GM21825 (cell line): Measurements from ENCODE around the gene GDF7.

Source experiments
- ATAC-seq: cut with Tn5 transposase; IDR thresholded peaks from one replicate; pipeline ENCODE4 v1.9.1; 2021; ENCODE audit warnings: mild to moderate bottlenecking, moderate library complexity; ENCODE audit not compliant: unreplicated experiment

Gene GDF7

DNA sequence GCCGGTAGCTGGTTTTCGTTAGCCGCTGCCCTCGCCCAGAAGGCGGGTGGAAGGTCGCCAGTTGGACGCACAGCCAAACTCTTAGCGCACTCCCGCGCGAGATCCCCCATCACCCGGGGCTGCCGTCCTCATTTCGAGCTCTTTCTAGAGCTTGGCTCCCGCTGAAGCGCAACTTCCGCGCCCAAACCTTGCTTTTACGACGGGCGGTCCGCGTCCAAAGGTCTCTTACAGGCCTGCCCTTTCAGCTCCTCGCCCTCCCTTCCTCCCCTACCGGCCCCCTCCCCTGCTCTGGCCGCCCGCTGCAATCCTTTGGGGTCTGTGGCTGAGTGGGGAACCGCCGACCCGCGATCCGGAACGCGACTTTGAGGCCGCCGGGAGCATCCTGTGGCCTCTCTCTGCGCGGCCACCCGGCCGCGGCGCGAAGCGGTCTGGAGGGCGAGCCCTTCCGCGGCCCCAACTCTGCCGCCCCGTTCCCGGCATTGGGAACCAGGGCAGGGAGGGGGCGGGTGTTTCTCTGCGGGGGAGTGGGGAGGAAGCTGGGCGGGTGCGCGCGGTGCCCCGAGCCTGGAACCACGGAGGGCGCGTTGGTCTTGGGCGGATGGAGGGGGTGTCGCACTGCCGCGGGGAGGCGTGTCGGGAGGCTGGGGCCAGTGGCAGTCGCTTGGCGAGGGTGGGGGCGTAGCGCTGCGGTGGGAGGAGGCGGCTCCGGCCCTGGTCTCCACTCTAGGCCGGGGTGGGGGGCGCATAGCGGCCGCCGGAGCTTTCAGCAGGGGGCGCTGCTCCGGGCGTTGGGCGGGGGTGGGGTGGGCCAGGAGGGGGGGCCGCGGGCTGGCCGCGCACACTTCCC lies at the start of gene GDF7:
Gene GDF7, plus strand, starts transcription at position 841 of the 847 bp plus-strand sequence. CDS start 96 bp downstream, outside the sequence.
- peak; percentile 37 for ATAC-seq

DNA sequence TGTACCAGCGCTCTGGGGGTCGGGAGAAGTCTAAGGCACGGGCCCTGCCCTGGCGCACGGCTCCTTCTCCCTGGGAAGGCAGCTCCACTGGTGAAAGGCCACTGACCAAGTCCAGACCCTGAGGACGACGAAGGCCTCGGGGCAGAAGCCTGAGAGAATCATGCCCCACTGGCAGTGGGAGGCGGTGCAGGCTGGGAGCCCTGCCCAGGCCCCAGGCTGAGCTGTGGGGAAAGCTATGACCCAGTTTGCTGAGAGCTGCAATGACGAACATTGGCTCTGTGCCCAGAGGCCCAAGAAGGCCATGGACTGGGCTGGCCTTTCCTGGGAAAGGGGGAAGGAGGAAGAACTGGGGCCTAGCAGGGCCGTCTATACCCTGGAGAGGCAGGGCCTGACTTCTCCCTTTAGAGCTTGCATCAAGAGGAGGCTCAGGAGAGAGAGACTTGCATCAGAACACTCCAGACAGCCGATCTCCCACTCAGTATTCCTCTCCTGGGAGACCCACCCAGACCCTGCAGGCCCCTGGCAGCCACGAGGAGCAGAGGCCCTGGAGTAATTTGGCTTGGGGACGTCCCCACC lies 49.0 kb upstream of the GDF7 start:
- ATAC-seq = no peak

- ATAC-seq = no peak
Observed at GRCh38 chr2:20618468-20618885, 48.5 kb upstream of the GDF7 start.

DNA sequence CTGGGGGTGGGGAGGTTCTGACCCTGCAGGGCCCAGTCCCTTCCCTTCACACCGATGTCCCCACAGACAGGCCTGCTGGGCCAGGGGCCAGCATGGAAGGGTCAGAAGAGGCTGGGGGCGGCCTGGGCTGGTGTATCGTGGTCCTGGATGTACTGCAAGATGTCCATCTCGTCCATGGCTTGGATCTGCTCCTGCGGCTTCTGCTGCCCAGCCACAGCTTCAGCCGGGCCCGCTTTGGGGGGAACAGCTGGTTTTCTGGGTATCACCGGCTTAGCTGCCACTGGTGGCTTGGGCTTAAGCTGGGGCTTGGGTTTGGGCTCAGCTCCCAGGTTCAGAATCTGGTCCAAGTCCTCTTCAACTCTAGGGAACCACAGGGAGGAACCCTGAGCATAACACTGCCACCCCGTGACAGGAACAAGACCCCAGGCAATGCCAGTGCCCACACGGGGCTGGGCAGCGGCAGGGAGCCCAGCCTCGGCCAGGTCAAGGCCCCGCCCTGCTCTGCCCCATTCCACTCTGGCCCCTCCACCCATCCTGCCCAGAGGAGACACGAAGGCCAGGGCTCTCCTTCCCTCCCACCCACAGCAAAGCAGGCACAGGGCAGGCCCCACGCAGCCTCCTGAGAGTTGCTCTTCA lies 47.9 kb upstream of the GDF7 start:
- no peak for ATAC-seq

DNA sequence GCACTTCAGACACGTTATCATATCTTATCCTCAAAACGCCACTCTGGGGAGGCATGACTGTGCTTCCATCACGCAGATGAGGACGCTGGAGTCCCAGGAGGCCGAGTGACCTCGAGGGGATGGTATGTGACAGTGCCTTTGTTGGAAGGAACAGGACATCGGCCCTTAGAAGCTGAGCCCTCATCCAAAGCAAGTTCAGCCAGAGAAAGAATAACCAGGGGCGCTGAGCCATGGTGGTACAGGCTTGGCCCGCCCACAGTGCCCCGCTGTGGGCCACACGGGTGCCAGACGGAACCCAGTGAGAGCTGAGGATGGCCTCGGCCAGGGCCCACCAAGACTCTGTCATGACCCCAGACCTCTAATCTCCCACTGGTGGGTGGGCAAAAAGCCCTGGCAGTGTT lies 47.3 kb upstream of the GDF7 start:
- ATAC-seq = no peak

GRCh38 chr2:20620271-20620681 lies 46.7 kb upstream of the GDF7 start:
- no peak for ATAC-seq

- ATAC-seq = no peak
Observed at GRCh38 chr2:20620696-20621365, 46.1 kb upstream of the GDF7 start.

DNA sequence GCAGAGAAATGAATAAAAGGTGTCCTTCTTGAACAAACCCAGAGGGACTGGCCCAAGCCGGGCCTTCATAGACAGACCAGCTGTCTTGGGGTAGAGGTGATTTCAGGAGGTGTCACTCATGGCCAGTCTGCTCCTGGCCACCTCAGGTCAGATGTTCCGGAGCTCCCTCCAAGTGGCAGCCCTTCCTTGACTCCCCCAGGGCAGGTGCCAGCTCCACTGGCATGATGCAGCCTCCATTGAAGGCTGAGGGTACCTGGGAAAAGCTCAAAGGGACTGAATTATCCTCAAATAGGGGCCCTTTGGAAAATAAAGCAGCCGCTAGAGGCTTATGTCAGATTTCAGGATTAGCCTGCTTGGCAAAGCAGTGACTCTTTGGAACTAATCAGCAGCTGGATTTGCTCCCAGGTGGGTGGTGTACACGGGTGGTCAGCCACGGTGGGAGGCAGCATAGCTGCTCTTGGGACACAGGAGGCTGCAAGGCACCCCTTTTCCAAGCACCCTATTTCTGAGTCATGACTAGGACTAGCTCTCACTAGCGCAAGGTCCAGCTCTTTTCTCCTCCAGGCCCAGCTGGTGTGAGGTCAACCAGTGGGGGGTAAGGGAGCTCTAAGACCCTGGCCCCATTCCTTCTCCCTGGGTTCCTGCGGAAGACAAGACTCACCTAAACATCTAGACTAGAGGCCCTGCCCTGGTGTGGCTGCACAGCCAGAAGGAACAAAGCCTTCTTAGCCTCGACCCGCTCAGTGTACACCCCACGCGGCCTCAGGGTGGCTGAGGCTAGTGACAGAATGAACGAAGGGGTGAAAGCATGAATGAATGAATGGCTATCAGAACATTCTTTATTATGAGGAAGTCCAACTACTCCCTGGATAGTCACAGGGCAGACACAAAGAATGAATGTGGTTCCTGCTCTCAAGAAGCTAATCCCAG lies 45.3 kb upstream of the GDF7 start:
- ATAC-seq = no peak

DNA sequence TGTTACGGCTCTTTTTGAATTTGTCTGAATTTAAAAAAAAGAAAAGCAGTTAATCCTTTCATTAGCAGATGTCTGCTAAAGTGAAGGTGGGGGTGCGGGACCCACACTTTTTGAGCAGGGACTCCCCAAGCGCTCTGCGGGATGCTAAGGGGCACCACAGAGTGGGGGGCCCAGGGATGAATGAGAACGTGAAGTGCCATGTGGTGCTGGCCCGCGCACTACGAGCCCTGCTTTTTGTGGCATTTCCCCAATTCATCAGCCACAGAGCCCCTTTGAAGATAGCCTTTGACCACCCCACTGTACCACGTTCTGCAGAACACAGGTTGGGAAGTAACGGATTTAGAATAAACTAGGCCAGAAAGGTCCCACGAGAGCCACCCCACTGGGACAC lies 44.7 kb upstream of the GDF7 start:
- no peak for ATAC-seq

GRCh38 chr2:20622731-20623130 lies 44.2 kb upstream of the GDF7 start:
- ATAC-seq = no peak

DNA sequence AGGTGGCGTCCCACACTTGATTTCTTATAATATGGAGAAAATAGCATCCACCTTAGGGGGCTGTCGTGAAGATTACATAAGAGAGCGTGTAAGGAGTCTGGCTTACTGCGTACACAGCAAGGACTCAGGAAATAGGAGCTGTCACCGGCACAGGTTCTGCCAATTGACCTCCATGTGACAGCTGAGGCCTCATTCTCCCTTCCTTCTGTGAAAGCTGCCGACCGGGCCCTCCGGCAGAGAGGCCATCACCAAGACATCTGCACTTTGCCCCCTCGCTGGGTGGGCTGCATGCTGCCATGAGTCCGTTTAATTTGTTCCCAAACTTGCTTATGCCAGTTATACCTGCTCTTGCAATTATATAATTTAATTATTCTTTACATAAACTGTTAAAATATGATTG lies 43.7 kb upstream of the GDF7 start:
- ATAC-seq = no peak

DNA sequence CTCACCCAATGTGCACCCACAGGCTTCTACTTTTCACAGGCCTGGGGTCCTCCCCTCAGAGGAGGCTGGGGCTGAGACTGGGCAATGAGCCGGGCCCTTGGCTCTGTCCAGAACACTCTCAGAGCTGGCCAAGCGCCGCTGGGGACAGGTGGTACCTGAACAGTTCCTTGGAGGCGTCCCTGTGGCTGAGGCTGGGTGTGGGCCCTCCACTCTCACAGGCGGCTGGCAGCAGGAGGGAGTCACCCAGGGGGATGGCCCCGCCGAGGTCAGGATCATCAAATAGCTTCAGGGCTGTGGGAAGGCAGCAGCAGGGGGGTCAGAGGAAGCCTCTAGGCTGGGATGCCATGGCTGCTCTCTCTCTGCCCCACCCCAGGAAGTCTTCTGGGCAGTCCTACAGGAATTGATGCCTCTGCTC lies 43.2 kb upstream of the GDF7 start:
- no peak for ATAC-seq

- ATAC-seq = no peak
Observed at GRCh38 chr2:20624156-20624883, 42.6 kb upstream of the GDF7 start.

GRCh38 chr2:20624884-20625485 lies 42.0 kb upstream of the GDF7 start:
- no peak for ATAC-seq

GRCh38 chr2:20625491-20626391 lies 41.2 kb upstream of the GDF7 start:
- no peak for ATAC-seq

DNA sequence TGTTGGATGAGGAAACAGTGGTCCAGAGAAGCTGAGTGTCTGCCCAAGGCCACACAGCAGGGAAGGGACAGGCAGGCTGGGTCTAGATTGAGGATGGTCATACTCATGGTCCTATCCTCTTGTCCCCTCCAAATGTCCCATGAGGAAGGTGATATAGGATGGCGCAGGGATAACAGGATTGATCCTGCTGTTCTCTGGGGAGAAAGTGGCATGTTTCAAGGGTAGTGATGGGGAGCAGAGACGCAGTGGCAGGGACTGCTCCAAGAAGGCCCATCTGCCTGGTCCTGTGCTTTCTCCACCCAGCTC lies 40.6 kb upstream of the GDF7 start:
- no peak for ATAC-seq

GRCh38 chr2:20626698-20627513 lies 40.0 kb upstream of the GDF7 start:
- no peak for ATAC-seq
